ENCODE results near the gene PDGFD.

DNA sequence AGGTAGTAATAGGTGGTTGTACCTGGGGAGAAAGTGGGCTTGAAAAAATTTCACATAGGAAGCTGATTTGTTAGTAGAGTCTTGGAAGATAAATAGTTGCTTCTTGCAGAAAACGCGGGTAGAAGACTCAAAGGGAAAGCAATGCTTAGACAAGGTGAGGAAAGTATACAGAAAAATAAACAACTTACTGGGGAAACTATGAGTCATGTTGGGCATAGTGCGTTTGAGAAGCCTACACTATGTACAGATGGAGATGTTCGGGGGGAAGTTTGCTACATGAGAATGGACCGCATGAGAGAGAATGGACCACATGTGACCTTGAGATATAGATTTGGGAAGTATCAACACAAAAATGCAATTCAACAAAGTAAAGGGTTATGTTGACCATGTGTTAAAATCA lies 214.2 kb downstream of the PDGFD start:
- TF ChIP-seq EP300 (IDR thresholded peaks at IDR 0.05) (no peak), POLR2A (IDR thresholded peaks at IDR 0.05) (no peak)
